Panc1 (cell line): Measurements from ENCODE around the gene PRR5L.

ENCODE experiments used
- POLR2AphosphoS5 ChIP-seq: IDR thresholded peaks from 2 replicates; pipeline ENCODE4 v1.6.1; 2012; ENCODE audit warnings: mild to moderate bottlenecking, low read depth, low read length, moderate library complexity
- SIN3A ChIP-seq: IDR thresholded peaks from 2 replicates; pipeline ENCODE4 v1.6.1; 2012; ENCODE audit warnings: low read depth, mild to moderate bottlenecking, low read length, moderate library complexity, borderline replicate concordance; ENCODE audit not compliant: insufficient read depth
- TCF7L2 ChIP-seq: IDR thresholded peaks from 2 replicates; pipeline ENCODE4 v1.6.1; 2011; ENCODE audit warnings: mild to moderate bottlenecking, low read depth, low read length, inconsistent platforms
- TF ChIP-seq, protein P1 (sequence below): fragments of 450-650 bp; IDR thresholded peaks from 2 replicates; pipeline ENCODE4 v1.5.1; 2017; ENCODE audit warnings: mild to moderate bottlenecking
- TF ChIP-seq, protein P2 (sequence below), 2 experiments: IDR thresholded peaks; 2 replicates each; pipeline ENCODE4 v1.6.1; 2011 to 2012; ENCODE audit warnings: low read depth in 2 of 2, control low read depth in 1 of 2, low read length in 1 of 2, mild to moderate bottlenecking in 1 of 2, moderate library complexity in 1 of 2; ENCODE audit not compliant: insufficient read depth in 1 of 2

DNA sequence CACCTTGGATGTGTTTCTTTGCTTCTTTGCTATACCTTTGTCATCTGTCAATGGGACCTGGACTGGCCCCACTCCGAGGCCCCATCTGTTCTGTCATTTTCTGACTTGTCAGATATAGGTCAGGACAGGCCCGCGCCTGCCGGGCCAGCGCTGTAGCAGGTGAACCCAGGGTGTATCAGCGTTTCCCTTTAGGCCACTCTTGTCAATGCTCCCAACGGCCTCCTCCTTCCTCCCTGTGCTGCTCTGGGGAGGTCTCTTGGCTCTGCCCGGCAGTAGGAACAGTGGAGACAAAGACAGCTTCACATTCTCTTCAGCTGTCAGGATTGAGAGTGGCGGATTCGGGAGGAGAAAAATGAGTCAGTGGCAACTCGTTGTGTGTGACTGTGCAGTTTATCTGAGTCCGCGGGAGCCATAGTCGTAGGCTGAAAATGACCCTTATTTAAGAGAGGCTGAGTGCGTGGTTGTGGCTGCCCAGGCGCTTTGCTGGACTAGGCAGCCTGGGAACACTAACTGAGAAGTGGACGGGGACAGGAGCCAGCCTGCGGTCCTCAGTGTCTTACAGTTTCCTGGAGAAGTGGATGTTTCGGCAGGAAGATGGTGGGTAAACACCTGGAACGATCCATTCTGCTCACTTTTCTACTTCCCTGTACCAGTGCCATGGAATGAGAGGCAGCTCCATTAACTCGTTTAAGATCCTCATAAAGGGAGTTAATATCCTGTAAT lies 102.3 kb downstream of the PRR5L start:
- TF ChIP-seq, protein P1, sequence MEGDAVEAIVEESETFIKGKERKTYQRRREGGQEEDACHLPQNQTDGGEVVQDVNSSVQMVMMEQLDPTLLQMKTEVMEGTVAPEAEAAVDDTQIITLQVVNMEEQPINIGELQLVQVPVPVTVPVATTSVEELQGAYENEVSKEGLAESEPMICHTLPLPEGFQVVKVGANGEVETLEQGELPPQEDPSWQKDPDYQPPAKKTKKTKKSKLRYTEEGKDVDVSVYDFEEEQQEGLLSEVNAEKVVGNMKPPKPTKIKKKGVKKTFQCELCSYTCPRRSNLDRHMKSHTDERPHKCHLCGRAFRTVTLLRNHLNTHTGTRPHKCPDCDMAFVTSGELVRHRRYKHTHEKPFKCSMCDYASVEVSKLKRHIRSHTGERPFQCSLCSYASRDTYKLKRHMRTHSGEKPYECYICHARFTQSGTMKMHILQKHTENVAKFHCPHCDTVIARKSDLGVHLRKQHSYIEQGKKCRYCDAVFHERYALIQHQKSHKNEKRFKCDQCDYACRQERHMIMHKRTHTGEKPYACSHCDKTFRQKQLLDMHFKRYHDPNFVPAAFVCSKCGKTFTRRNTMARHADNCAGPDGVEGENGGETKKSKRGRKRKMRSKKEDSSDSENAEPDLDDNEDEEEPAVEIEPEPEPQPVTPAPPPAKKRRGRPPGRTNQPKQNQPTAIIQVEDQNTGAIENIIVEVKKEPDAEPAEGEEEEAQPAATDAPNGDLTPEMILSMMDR, result no peak
- TF ChIP-seq SIN3A, result no peak
- no peak for TF ChIP-seq POLR2AphosphoS5
- TF ChIP-seq, protein P2, sequence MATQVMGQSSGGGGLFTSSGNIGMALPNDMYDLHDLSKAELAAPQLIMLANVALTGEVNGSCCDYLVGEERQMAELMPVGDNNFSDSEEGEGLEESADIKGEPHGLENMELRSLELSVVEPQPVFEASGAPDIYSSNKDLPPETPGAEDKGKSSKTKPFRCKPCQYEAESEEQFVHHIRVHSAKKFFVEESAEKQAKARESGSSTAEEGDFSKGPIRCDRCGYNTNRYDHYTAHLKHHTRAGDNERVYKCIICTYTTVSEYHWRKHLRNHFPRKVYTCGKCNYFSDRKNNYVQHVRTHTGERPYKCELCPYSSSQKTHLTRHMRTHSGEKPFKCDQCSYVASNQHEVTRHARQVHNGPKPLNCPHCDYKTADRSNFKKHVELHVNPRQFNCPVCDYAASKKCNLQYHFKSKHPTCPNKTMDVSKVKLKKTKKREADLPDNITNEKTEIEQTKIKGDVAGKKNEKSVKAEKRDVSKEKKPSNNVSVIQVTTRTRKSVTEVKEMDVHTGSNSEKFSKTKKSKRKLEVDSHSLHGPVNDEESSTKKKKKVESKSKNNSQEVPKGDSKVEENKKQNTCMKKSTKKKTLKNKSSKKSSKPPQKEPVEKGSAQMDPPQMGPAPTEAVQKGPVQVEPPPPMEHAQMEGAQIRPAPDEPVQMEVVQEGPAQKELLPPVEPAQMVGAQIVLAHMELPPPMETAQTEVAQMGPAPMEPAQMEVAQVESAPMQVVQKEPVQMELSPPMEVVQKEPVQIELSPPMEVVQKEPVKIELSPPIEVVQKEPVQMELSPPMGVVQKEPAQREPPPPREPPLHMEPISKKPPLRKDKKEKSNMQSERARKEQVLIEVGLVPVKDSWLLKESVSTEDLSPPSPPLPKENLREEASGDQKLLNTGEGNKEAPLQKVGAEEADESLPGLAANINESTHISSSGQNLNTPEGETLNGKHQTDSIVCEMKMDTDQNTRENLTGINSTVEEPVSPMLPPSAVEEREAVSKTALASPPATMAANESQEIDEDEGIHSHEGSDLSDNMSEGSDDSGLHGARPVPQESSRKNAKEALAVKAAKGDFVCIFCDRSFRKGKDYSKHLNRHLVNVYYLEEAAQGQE (IDR thresholded peaks at IDR 0.05; ENCODE audit: insufficient read depth in 1 of 2, low read depth in 2 of 2, low read length in 1 of 2), result no peak
- TF ChIP-seq TCF7L2, result no peak
